Testis (tissue), 2 donors: ENCODE results near the gene BMP4.

Experiments used
- CTCF ChIP-seq, 3 experiments: fragments of 450-650 bp in 2 of 3; fragments of 200-600 bp in 1 of 3; sonication (generic) in 1 of 3; IDR thresholded peaks; one replicate each; pipeline ENCODE4 v1.5.1; 2016 to 2019; ENCODE audit warnings: antibody characterized with exemption in 3 of 3, mild to moderate bottlenecking in 2 of 3, moderate library complexity in 1 of 3
- POLR2A ChIP-seq: fragments of 450-650 bp; IDR thresholded peaks from one replicate; pipeline ENCODE4 v1.6.1; 2017; ENCODE audit warnings: antibody characterized with exemption, mild to moderate bottlenecking, moderate library complexity

DNA sequence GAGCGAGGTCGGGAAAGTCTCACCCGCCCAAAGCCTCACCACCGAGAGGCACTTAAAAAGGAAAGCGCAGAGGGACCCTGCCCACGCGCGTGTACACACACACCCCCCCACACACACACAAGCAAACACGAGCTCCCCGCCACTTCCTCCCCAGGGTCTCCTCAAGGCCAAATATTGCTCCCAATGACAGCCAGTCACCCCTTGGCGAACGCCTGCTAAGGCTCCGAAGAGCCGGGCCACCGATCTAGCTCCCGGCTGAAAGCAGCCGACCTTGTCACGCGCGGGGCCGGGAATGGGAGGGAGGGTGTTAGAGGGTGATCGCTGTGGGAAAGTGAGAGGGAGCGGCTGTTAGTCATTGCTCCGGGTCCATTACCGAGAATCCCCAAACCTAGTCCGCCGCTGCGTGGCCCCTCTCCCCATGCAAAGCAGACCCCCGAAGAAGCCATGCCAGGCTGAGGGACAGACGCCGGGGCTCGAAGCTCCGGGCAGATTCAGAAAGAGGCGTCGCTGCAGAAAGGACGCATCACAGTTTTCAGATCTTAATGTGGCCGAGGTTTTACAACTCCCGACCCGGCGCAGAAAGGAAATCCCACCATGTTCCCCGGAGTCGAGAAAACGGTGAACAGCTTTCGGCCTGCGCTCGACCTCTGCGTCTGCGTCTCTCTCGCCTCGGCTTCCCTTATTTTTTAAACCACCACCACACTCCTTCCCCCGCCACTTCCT lies 2.6 kb downstream of the BMP4 start:
- TF ChIP-seq CTCF (IDR thresholded peaks at IDR 0.05) (no peak), POLR2A (no peak)
